Endodermal cell (in vitro differentiated cells): Measurements from ENCODE around the gene HES5. TPM values are rescaled to one million over a fixed set of nuclear protein-coding genes. Genes with fewer than 3 reads are reported as not detected.

ENCODE experiments used
- DNase-seq: peaks from one replicate; pipeline ENCODE4 v3.0.0-alpha.2; 2017
- H3K27ac ChIP-seq: 2 replicates; pipeline ENCODE4 v1.5.1; 2013; ENCODE audit warnings: mild to moderate bottlenecking, low read depth, low read length, moderate library complexity
- H3K27me3 ChIP-seq: 2 replicates; pipeline ENCODE4 v1.6.1; 2013; ENCODE audit warnings: mild to moderate bottlenecking, low read length, moderate library complexity; ENCODE audit not compliant: insufficient read depth, control insufficient read depth, poor library complexity, severe bottlenecking
- H3K36me3 ChIP-seq: 2 replicates; pipeline ENCODE4 v1.7.0; 2013; ENCODE audit warnings: mild to moderate bottlenecking, low read length, moderate library complexity; ENCODE audit not compliant: control insufficient read depth, insufficient read depth
- H3K4me1 ChIP-seq: one replicate; pipeline ENCODE4 v1.7.0; 2013; ENCODE audit warnings: low read length; ENCODE audit not compliant: control insufficient read depth, insufficient read depth
- H3K4me3 ChIP-seq: 2 replicates; pipeline ENCODE4 v1.5.1; 2013; ENCODE audit warnings: mild to moderate bottlenecking, low read length, moderate library complexity
- H3K9ac ChIP-seq: 2 replicates; pipeline ENCODE4 v1.6.1; 2013; ENCODE audit warnings: mild to moderate bottlenecking, low read length, moderate library complexity; ENCODE audit not compliant: poor library complexity, severe bottlenecking; ENCODE audit errors: extremely low read depth
- H3K9me3 ChIP-seq: 2 replicates; pipeline ENCODE4 v1.6.1; 2013; ENCODE audit warnings: mild to moderate bottlenecking, low read length, moderate library complexity; ENCODE audit not compliant: control insufficient read depth
- H3K27ac Mint-ChIP-seq: 2 replicates; pipeline ENCODE4 v1.8.0; 2020; ENCODE audit warnings: mixed read lengths
- H3K27me3 Mint-ChIP-seq: 2 replicates; pipeline ENCODE4 v1.8.0; 2021; ENCODE audit warnings: mild to moderate bottlenecking, mixed read lengths; ENCODE audit not compliant: insufficient read depth
- H3K36me3 Mint-ChIP-seq: 2 replicates; pipeline ENCODE4 v1.8.0; 2020; ENCODE audit warnings: low read depth, mixed read lengths
- H3K4me1 Mint-ChIP-seq: 2 replicates; pipeline ENCODE4 v1.8.0; 2020; ENCODE audit warnings: mixed read lengths
- H3K4me3 Mint-ChIP-seq: 2 replicates; pipeline ENCODE4 v1.8.0; 2020; ENCODE audit warnings: mild to moderate bottlenecking, moderate library complexity, mixed read lengths
- H3K9me3 Mint-ChIP-seq: 2 replicates; pipeline ENCODE4 v1.8.0; 2020; ENCODE audit warnings: mild to moderate bottlenecking, mixed read lengths
- CTCF ChIP-seq: fragments of 200-600 bp; sonication (generic); conservative IDR thresholded peaks from 2 replicates; pipeline ENCODE4 v1.5.0; 2021; ENCODE audit warnings: antibody characterized with exemption, mild to moderate bottlenecking
- WGBS, 2 experiments: methylation state at CpG; one replicate each; pipeline versions ENCODE4 v1.1.5 to v1.1.7; 2013; ENCODE audit warnings: missing lambda C conversion rate in 2 of 2, mixed read lengths in 1 of 2; ENCODE audit not compliant: insufficient coverage in 1 of 2, insufficient read length in 1 of 2; 5-methylcytosine and 5-hydroxymethylcytosine counted together
- total RNA-seq, 2 donors: library from RNA; stranded (reverse); fragmentation: NEBNext Ultra II Directional in 1 of 2; extraction: Animal tissue kit (Norgen Biotek cat#: 25700) in 1 of 2; gene quantifications; 2 replicates in 1 of 2; 3 replicates in 1 of 2; pipeline ENCODE4 v1.2.1, GENCODE V29; 2021

The HES5 gene
- total RNA-seq, 2 donors from 2014 or later: not detected

GRCh38 chr1:2538376-2538775, 8.3 kb upstream of the HES5 start:
- Mint-ChIP-seq H3K36me3 (no peaks in the 10 kb centered on the region), H3K9me3 (no peaks in the 10 kb centered on the region), H3K27me3 (peaks cover 60% of the 10 kb centered on the region), H3K4me3 (no peak overlapping the region), H3K27ac (no peak overlapping the region), H3K4me1 (peaks cover 6% of the 10 kb centered on the region)
- Histone ChIP-seq H3K27ac (no peak overlapping the region), H3K4me1 (peaks cover 3% of the 10 kb centered on the region), H3K4me3 (no peak overlapping the region), H3K27me3 (peaks cover 54% of the 10 kb centered on the region), H3K36me3 (no peaks in the 10 kb centered on the region), H3K9me3 (no peaks in the 10 kb centered on the region), H3K9ac (no peak overlapping the region)
- WGBS, 2 experiments: 85 to 89% methylated on average over 4 of the region's 4 CpGs
- no peak for DNase-seq
- TF ChIP-seq CTCF: no peak

- no peak for TF ChIP-seq CTCF
- no peak overlapping the region for H3K27ac Mint-ChIP-seq
- H3K4me1 ChIP-seq: peaks cover 3% of the 10 kb centered on the region
- no peaks in the 10 kb centered on the region for H3K36me3 Mint-ChIP-seq
- WGBS, 2 experiments: 83 to 85% methylated on average over 8 to 9 of the region's 9 CpGs
- H3K9me3 ChIP-seq: no peaks in the 10 kb centered on the region
- H3K4me3 Mint-ChIP-seq: no peak overlapping the region
- H3K36me3 ChIP-seq: no peaks in the 10 kb centered on the region
- H3K4me1 Mint-ChIP-seq: peaks cover 6% of the 10 kb centered on the region
- H3K27ac ChIP-seq: no peak overlapping the region
- no peak overlapping the region for H3K9ac ChIP-seq
- peaks cover 66% of the 10 kb centered on the region for H3K27me3 Mint-ChIP-seq
- no peak for DNase-seq
- H3K9me3 Mint-ChIP-seq: no peaks in the 10 kb centered on the region
- peaks cover 60% of the 10 kb centered on the region for H3K27me3 ChIP-seq
- no peak overlapping the region for H3K4me3 ChIP-seq
Observed at GRCh38 chr1:2537784-2538115, 7.7 kb upstream of the HES5 start.

- Mint-ChIP-seq H3K9me3 (no peaks in the 10 kb centered on the region), H3K27me3 (peaks cover 69% of the 10 kb centered on the region), H3K4me3 (no peak overlapping the region), H3K27ac (no peak overlapping the region), H3K4me1 (peaks cover 6% of the 10 kb centered on the region), H3K36me3 (no peaks in the 10 kb centered on the region)
- no peak for DNase-seq
- no peaks in the 10 kb centered on the region for H3K9me3 ChIP-seq
- H3K27me3 ChIP-seq: peaks cover 71% of the 10 kb centered on the region
- H3K27ac ChIP-seq: no peak overlapping the region
- no peaks in the 10 kb centered on the region for H3K36me3 ChIP-seq
- TF ChIP-seq CTCF: no peak
- H3K9ac ChIP-seq: no peak overlapping the region
- WGBS, 2 experiments: 96% methylated on average over 9 of the region's 9 CpGs; no CpG with 5 or more reads in 1 of the 2 experiments
- H3K4me3 ChIP-seq: no peak overlapping the region
- peaks cover 3% of the 10 kb centered on the region for H3K4me1 ChIP-seq
Observed at GRCh38 chr1:2535981-2536380, 5.9 kb upstream of the HES5 start.
